NCI-H2171 treated with DMSO at 0.1 percent for 48 hours (cell line): ENCODE measurements around the gene MRTFB.

Experiments
- DNase-seq: peaks from one replicate; lab custom pipeline; 2025; lab: John Stamatoyannopoulos, UW

MRTFB gene

GRCh38 chr16:14286368-14287230 lies 215.5 kb downstream of the MRTFB start:
- peak; percentile 36 for DNase-seq

GRCh38 chr16:14289692-14290340 lies 218.7 kb downstream of the MRTFB start:
- DNase-seq = peak; percentile 66

GRCh38 chr16:14291286-14291685 lies 220.2 kb downstream of the MRTFB start:
- no peak for DNase-seq

- no peak for DNase-seq
Observed at GRCh38 chr16:14292051-14292825, 221.1 kb downstream of the MRTFB start.

- no peak for DNase-seq
Observed at GRCh38 chr16:14296663-14297062, 225.5 kb downstream of the MRTFB start.

GRCh38 chr16:14298374-14299122 lies 227.4 kb downstream of the MRTFB start:
- no peak for DNase-seq

- peak; percentile 57 for DNase-seq
Observed at GRCh38 chr16:14300705-14301168, 229.6 kb downstream of the MRTFB start.

GRCh38 chr16:14301169-14302030 lies 230.3 kb downstream of the MRTFB start:
- peak; percentile 58 for DNase-seq

- DNase-seq = peak; percentile 52
Observed at GRCh38 chr16:14302031-14302398, 230.9 kb downstream of the MRTFB start.

- peak; percentile 33 for DNase-seq
Observed at GRCh38 chr16:14302399-14303181, 231.5 kb downstream of the MRTFB start.

GRCh38 chr16:14303182-14303618 lies 232.1 kb downstream of the MRTFB start:
- DNase-seq = no peak

GRCh38 chr16:14303639-14304394 lies 232.7 kb downstream of the MRTFB start:
- DNase-seq = no peak

GRCh38 chr16:14304891-14305460 lies 233.9 kb downstream of the MRTFB start:
- DNase-seq = no peak

GRCh38 chr16:14306485-14307058 lies 235.5 kb downstream of the MRTFB start:
- no peak for DNase-seq

GRCh38 chr16:14307059-14307526 lies 236.0 kb downstream of the MRTFB start:
- no peak for DNase-seq

GRCh38 chr16:14307527-14308367 lies 236.6 kb downstream of the MRTFB start:
- DNase-seq = no peak

GRCh38 chr16:14308368-14308723 lies 237.2 kb downstream of the MRTFB start:
- no peak for DNase-seq
